Lung (tissue), 12 donors: ENCODE data around the gene AXIN1. TPM values are rescaled to one million over a fixed set of nuclear protein-coding genes. Genes with fewer than 3 reads are reported as not detected.

ENCODE experiments used
- ATAC-seq: fragments of 200-7000 bp; cut with Tn5 transposase; one replicate; pipeline ENCODE4 v1.9.1; 2020; ENCODE audit warnings: moderate number of reproducible peaks; ENCODE audit not compliant: insufficient read depth, low FRiP score
- DNase-seq, 3 donors: peaks; one replicate each; pipeline ENCODE4 v3.0.0-alpha.2; 2013 to 2017
- H3K27ac ChIP-seq, 2 donors: one replicate each; pipeline ENCODE4 v1.5.1; 2013; ENCODE audit warnings: mild to moderate bottlenecking in 2 of 2, moderate library complexity in 2 of 2, control low read depth in 1 of 2, inconsistent platforms in 1 of 2, low read depth in 1 of 2, low read length in 1 of 2
- H3K27me3 ChIP-seq, 3 donors: one replicate each; pipeline ENCODE4 v1.5.1; 2013; ENCODE audit warnings: low read length in 2 of 3; ENCODE audit not compliant: control insufficient read depth in 3 of 3, insufficient read depth in 3 of 3
- H3K36me3 ChIP-seq, 4 donors: one replicate each; pipeline ENCODE4 v1.5.1; 2013; ENCODE audit warnings: low read length in 4 of 4, mild to moderate bottlenecking in 1 of 4, moderate library complexity in 1 of 4; ENCODE audit not compliant: control insufficient read depth in 4 of 4, insufficient read depth in 4 of 4
- H3K4me1 ChIP-seq, 5 donors: one replicate each; pipeline ENCODE4 v1.5.1; 2013; ENCODE audit warnings: low read length in 5 of 5, mild to moderate bottlenecking in 2 of 5, moderate library complexity in 1 of 5; ENCODE audit not compliant: control insufficient read depth in 5 of 5, insufficient read depth in 5 of 5
- H3K4me3 ChIP-seq: one replicate; pipeline ENCODE4 v1.5.1; 2013; ENCODE audit warnings: mild to moderate bottlenecking, control low read depth, moderate library complexity
- H3K9ac ChIP-seq, 2 donors: one replicate each; pipeline ENCODE4 v1.5.1; 2013; ENCODE audit warnings: low read length in 2 of 2, control low read depth in 1 of 2; ENCODE audit not compliant: insufficient read depth in 1 of 2
- H3K9me3 ChIP-seq, 4 donors: one replicate each; pipeline ENCODE4 v1.5.1; 2013; ENCODE audit warnings: low read length in 3 of 4, mild to moderate bottlenecking in 1 of 4, moderate library complexity in 1 of 4; ENCODE audit not compliant: control insufficient read depth in 4 of 4, insufficient read depth in 3 of 4
- CTCF ChIP-seq: IDR thresholded peaks from 2 replicates; pipeline ENCODE4 v1.5.1; 2012; ENCODE audit warnings: mild to moderate bottlenecking; ENCODE audit errors: control extremely low read depth, extremely low read depth
- WGBS, 2 donors: extraction: QIAGEN DNeasy Blood & Tissue Kit; methylation state at CpG; one replicate each; pipeline ENCODE4 v1.1.7; 2013; 5-methylcytosine and 5-hydroxymethylcytosine counted together
- polyA plus RNA-seq, 2 donors: library from polyadenylated mRNA; stranded (reverse); fragments of 200-250 nt; gene quantifications; one replicate each; pipeline ENCODE4 v1.2.1, GENCODE V29; 2013
- total RNA-seq, 2 donors: library from RNA; depleted of rRNA in 1 of 2; stranded (reverse); fragments of >200 nt in 1 of 2; gene quantifications; one replicate each; pipeline ENCODE4 v1.2.1, GENCODE V29; 2014 to 2021
- donor health status: control.
- donor health status: control.
- donor health status: Bipolar disorder and iron deficiency.
- donor health status: healthy.
- donor health status: DM: yes; HTN: yes; CAD: no.

Gene AXIN1
- total and polyA plus RNA-seq, 4 donors, result 16.9 to 25.9 (median 19.4) TPM

- no peak overlapping the region for H3K9ac ChIP-seq
- no peak overlapping the region for H3K4me3 ChIP-seq
- H3K9me3 ChIP-seq, result peaks cover 0 to 1% (median 0%) of the 10 kb centered on the region in 4 donors
- DNase-seq (no peak), ATAC-seq (no peak)
- no peak for TF ChIP-seq CTCF
- no peak overlapping the region for H3K27ac ChIP-seq
- 79 to 85% methylated on average over 26 to 30 of the region's 30 CpGs for WGBS, 2 donors
- no peaks in the 10 kb centered on the region for H3K36me3 ChIP-seq
- peaks cover 0 to 11% (median 0%) of the 10 kb centered on the region in 5 donors for H3K4me1 ChIP-seq
- peaks cover 3 to 23% (median 3%) of the 10 kb centered on the region in 3 donors for H3K27me3 ChIP-seq
Measured at GRCh38 chr16:273547-274421, 78.7 kb downstream of the AXIN1 start.

GRCh38 chr16:272633-273546 lies 79.6 kb downstream of the AXIN1 start:
- no peak overlapping the region for H3K27ac ChIP-seq
- ATAC-seq, result no peak
- no peak for TF ChIP-seq CTCF
- H3K4me1 ChIP-seq, result peaks cover 0 to 16% (median 0%) of the 10 kb centered on the region in 5 donors
- H3K27me3 ChIP-seq, result peaks cover 3 to 23% (median 3%) of the 10 kb centered on the region in 3 donors
- no peaks in the 10 kb centered on the region for H3K36me3 ChIP-seq
- WGBS, 2 donors, result 74 to 85% methylated on average over 36 of the region's 36 CpGs
- no peak overlapping the region for H3K4me3 ChIP-seq
- H3K9ac ChIP-seq, result no peak overlapping the region
- no peak for DNase-seq
- H3K9me3 ChIP-seq, result peaks cover 0 to 1% (median 0%) of the 10 kb centered on the region in 4 donors

GRCh38 chr16:270381-271255 lies 81.9 kb downstream of the AXIN1 start:
- TF ChIP-seq CTCF, result no peak
- H3K36me3 ChIP-seq, result no peaks in the 10 kb centered on the region
- DNase-seq, result no peak

More at GRCh38 chr16:270381-271255, 81.9 kb downstream of the AXIN1 start:
- H3K9ac ChIP-seq, result no peak overlapping the region
- peaks cover 0 to 20% (median 3%) of the 10 kb centered on the region in 3 donors for H3K27me3 ChIP-seq
- H3K4me3 ChIP-seq, result no peak overlapping the region
- ATAC-seq, result no peak
- H3K27ac ChIP-seq, result no peak overlapping the region
- 84 to 88% methylated on average over 33 to 34 of the region's 34 CpGs for WGBS, 2 donors
- H3K9me3 ChIP-seq, result peaks cover 0 to 1% (median 0%) of the 10 kb centered on the region in 4 donors
- H3K4me1 ChIP-seq, result peaks cover 0 to 14% (median 0%) of the 10 kb centered on the region in 5 donors
